NCI-H2107 (cell line): ENCODE measurements around the gene IRF4.
"Not testable (repeated sequence)": the region's sequence is repeated elsewhere in the genome, so short reads cannot be mapped to it uniquely, and the experiment has no call there.

Source experiments
- DNase-seq: peaks from one replicate; lab custom pipeline; 2025; lab: John Stamatoyannopoulos, UW

Gene IRF4

DNA sequence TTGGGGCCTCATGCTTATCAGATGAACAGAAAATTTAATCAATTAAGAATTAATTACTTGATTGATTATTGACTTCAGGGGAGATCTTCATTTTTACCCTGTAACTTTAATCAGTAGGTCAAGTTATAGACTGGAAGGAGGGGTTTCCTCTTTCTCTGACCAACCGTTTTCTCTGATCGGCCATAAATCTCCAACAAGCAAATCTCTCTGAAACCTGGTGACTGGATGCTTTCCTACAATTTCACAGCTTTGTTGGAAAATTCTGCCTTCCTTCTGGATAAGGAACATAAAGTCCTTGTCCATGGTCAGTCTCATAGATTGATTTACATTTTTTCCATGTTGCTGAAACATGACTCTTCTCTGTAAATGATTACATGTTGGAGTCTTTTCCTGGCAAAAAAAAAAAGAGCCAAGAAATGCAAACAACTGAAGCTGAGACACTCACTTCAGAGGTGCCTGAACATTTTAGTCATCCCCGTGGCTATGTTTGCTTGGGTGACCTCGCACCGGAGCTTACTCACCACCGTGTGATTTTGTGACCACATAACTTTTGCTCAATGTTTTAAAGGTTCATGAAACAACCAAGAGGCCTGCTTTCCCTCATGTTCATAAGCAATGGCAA, 31.0 kb downstream of the IRF4 start:
- no peak for DNase-seq

DNA sequence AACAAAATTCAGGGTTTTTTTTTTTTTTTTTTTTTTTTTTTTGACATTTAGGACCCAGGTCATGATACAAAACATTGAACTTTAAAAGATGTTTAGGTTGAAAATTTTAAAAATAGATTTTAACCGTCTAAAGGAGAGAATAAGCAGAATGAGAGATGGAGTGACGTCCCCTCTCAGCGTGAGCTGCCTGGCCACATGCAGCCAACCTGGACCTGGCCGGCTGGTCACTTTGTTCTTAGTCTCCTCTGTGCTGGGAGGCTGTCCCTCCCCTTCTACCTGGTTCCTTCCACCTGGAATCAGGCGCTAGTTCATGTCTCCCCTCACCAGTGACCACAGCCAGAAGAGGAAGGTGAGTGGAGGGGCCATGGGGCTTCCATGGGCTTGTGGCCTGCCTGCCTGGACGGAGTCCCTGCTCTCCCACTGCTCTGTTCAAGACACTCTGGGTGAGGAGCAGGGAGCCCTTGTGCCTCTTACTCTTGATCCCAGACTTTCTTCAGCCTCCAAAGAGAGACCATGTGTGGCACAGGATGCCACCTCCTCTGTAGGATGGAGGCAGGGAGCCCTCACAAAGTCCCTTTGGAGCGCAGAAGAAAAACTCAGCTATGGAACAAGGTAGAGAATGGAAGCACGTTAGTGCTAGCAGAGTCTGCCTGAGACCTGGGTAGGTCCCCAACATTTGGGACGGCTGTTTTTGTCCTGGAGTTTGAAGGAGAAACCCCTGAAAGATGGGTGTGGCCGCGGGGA, 31.7 kb downstream of the IRF4 start:
- DNase-seq: no peak

DNA sequence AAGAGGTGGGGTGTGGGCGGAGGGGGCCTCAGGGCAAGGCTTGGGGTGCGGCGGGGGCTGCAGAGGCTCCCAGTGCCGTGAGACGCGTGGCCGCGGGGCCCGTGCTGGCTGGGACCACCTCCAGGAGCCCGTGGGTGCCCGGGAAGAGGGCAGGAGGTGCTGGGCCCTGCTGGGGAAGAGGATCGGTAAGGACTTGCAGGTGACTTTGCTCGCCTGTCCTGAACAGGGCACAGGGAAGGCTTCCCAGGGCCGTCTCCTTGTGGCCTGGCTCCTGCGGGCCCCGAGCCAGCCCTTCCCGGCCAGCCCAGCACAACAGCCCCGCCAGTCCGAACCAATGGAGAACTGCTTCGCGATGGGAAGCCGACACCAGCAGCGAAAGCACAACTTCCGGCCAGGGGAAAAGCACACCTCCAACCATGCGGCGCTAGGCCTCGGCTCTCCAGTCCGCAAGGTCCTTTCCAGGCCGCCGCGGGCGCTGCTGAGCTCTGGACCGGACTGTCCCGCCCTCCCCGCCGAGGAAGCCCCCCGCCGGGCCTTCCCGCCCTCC, 32.3 kb downstream of the IRF4 start:
- DNase-seq: no peak

DNA sequence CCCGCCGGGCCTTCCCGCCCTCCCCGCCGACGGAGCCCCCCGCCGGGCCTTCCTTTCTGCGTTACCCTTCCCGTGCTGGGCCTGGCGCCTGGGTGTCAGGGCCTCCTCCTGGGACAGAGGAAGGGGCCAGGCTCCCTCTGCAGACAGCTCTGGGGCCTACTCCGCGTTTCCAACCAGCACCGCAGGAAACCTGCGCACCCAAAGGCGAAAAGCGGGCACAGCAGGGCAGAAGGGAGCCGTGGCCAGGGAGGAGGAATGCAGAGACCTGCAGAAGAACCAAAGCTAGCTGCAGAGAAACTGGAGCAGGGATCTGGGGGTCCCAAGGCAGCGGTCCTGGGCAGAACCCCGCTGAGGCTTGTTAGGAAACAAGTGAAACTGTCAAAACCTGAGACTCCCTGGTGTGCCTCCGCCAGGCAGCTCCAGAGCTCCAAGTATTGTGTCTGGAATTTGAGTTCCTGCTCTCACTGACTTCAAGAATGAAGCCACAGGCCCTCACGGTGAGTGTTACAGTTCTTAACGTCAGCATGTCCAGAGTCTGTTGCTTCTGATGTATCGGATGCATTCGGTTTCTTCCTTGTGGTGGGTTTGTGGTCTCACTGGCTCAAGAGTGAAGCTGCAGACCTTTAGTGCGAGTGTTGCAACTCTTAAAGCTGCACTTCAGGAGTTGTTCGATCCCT, 33.3 kb downstream of the IRF4 start:
- DNase-seq: no peak

DNA sequence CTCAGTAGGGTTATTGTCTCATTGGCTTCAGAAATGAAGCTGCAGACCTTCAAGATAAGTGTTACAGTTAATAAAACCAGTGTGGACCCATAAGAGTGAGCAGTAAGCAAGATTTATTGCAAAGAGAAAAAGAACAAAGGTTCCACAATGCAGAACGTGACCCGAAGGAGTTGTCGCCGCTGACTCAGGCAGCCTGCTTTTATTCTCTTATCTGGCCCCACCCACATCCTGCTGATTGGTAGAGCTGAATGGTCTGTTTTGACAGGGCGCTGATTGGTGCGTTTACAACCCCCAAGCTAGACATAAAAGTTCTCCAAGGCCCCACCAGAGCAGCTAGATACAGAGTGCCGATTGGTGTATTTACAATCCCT, 33.9 kb downstream of the IRF4 start:
- not testable (repeated sequence) for DNase-seq

DNA sequence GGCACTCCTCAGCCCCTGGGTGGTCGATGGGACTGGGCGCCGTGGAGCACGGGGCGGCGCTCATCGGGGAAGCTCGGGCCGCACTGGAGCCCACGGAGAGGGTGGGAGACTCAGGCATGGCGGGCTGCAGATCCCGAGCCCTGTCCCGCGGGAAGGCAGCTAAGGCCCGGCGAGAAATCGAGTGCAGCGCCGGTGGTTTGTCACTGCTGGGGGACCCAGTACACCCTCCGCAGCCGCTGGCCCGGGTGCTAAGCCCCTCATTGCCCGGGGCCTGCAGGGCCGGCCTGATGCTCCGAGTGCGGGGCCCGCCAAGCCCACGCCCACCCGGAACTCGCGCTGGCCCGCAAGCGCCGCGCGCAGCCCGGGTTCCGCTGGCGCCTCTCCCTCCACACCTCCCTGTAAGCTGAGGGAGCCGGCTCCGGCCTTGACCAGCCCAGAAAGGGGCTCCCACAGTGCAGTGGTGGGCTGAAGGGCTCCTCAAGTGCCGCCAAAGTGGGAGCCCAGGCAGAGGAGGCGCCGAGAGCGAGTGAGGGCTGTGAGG, 34.7 kb downstream of the IRF4 start:
- not testable (repeated sequence) for DNase-seq

DNA sequence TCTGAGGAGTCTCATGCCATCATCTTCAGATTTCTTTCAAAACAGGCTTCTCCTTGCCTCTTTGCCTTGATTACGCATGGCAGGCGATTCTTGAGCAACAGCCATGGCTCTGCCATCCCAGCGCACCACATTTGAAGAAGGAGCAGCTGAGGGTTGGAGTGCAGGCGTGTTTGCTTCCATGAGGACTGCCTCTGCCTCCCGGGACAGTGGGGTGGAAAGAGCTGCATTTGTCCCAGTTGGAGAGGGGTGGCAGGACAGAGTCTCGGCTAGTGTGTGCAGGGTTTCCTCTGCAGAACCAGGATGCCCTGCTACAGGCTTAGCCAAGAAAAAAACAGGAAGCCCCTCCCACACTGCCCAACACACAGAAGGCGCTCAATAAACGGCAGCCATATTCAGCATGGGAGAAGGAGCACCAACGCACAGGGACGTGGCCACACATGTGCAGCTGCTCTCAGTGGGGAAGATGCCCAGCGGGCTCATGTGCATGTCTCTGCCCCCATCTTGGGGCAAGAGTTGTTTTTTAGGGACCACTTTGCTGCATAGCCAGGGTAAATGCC, 36.6 kb downstream of the IRF4 start:
- DNase-seq: no peak

DNA sequence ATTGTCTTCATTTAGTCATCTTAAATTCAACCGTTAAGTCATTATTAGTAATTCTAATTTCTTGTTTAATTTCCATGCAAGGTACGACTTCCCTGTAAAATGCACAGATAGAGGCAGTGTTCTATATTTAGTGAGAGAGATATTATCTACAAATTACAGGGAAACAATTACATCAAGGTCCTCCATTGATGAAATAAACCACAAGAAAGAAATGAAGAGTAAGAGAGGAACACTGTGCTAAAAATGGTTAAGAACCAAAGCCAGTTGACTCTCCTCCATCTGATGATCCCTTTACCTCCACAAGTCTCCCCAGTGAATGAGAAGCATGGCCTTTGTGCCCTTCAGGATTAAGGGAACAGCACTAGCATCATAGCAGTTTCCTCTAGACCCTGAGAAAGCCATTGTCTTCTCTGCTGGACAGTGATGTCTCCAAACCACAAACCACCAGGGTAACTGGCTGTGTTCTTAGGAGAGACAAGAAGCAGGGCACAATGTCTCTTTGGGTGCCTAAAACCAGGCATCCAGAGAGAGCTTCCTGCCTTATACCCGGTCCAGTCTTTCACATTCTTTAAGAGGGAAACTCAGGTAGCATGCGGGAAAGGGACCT, 38.1 kb downstream of the IRF4 start:
- no peak for DNase-seq

DNA sequence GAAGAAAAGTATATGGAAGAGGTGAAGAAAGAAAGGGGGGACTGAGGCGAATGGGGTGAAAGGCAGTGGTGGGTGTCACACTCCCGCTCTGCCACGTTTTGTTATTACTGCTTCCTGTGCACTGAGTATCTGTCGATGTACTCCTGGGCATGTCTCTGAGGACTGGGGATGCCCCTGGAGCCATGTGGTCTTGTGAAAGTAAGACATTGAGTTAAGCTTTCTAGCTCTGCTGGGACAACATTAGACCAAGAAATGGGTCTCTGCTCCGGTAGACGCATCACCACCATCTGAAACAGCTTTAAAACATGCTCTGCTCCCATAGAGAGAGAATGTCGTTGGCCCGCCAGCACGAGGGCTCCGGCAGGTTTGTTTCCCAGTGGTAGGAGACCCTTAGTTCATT, 40.0 kb downstream of the IRF4 start:
- no peak for DNase-seq

DNA sequence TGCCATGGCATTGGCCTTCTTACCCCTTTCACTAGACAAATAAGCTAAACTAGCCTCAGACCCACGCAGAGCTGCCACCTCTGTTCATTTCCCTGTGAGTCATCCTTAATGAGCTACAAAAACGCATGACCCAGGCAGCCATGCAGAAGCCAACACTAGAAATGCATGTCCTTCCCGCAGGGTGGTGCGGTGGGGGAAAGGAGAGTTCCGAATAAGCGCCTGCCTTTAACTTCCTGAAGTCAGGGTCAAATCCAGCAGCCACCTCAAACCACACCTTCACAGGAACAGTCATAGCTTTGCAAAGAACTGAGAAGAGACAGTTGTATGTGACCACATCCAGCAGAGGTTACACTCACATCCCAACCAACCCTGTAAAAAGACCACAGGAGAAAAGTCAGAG, 40.4 kb downstream of the IRF4 start:
- no peak for DNase-seq

DNA sequence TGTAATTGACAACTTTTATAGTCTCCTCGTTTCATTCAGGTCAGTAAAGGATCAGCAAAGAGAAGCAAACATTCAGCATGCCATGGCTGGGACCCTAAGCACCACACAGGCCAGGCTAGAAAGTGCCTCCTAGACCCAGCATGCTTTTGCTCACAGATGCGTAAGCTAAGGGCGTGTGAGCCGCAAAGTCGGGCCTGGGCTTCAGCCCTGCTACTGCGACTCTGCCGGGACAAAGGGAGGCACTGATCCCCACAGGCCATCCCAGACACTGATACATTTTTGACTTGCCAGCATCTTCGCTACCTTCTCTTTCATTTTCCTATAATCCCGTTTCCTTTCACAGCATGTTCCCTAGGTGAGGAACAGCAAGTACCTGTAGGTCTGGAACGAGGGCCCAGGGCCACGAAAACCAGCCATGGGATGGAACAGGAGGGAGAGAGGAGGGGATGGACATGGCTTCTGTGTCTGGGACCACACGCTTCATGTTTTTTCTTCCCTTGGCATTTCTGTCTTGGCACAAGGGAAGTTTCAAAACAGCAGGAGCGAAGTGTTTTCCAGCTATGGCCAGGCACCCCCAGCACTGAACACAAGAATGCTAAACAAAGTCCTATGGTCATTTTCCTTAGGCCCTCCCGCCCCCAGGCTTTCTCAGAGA, 42.6 kb downstream of the IRF4 start:
- no peak for DNase-seq

DNA sequence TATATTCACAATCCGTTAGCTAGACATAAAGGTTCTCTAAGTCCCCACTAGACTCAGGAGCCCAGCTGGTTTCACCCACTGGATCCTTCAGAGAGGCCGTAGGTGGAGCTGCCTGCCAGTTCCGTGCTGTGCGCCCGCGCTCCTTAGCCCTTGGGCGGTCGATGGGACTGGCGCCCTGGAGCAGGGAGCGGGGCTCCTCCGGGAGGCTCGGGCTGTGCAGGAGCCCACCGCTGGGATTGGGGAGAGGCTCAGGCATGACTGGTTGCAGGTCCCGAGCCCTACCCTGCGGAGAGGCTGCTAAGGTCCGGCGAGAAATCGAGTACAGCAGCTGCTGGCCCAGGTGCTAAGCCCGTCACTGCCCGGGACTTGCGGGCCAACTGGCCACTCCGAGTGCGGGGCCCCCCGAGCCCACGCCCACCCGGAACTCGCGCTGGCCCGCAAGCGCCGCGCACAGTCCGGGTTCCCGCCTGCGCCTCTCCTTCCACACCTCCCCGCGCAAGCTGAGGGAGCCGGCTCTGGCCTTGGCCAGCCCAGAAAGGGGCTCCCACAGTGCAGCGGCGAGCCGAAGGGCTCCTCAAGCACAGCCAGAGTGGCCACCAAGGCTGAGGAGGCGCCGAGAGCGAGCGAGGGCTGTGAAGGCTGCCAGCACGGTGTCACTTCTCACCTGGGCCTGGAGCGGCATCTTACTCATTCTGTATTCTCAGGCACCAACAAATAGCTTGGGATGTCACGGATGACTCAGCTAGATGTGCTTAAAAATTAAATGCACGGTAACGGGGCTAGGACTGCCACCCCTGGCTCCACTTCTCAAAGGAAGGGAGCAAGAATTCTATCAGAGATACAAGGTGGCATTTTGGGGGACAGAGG, 44.1 kb downstream of the IRF4 start:
- DNase-seq: no peak

DNA sequence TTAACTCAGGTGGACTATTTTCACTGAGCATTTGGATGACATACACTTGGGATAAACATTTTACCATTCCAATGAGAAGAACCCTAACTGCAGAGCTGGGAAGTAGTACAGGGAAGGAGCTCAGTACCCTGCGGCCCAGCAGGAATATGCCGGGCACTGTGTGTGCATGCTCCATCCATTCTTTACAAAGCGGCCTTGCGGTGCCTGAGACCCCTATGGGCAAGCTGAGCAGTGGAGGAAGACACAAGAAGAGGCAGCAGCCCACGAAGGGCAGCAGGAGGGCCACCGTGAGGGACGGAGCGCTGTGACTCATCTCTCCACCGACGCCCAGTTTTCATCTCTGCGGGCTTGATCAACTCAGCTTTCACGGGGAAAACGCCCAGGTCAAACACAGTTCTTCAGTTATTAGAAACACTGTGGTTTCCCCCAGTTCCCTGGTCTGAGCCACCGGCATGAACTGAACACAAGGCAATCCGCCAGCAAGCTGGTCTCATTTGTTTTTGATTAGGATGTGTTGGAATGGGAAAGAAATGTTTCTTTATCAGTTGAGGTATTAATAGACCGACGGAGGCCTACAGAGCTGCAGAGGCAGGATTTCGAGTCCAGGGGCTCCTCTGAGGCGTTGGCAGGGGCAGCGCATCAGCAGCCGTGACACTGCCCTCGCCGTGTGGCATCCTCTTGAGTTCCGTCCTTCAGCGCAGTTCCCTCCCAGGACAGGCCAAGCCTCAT, 44.9 kb downstream of the IRF4 start:
- no peak for DNase-seq

DNA sequence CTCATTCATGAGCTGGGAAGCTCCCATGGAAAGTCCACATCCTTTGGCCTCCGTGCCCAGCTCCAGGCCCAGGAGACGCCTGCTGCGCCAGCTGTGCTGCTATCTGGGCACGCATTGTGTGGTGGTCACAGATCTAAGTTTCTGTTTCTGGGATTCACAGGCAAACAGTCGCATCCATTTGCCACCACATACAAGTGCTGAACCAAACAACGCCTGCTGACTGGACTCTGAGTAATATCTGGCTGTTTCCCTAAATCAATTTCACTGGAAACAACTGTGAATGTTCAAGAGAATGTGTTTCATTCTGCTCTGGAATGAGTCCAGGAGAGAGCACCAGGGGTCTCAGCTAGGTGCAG, 45.5 kb downstream of the IRF4 start:
- DNase-seq: no peak

DNA sequence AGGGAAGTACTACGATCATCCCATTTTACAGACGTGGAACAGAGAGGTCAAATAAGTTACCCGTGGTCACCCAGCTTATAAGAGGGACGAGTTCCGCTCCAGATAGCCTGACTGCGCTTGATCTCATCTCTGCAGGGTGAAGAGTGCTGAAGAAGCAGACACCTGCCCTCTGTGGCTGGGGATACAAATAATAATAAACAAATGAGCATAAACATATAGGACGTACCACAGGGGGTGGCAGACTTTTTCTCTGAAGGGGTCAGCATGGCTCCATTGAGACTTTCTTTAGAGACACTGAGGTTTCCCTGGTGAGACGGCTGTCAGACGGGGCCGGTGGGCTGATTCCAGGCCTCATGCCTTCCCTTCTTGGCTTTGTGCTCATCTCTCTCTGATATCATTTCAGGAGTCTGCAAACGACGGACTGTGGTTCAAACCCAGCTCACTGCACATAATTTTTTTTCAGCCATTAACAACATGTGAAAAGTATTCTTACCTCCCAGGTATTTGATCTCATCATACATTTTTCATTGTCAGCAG, 47.1 kb downstream of the IRF4 start:
- no peak for DNase-seq

DNA sequence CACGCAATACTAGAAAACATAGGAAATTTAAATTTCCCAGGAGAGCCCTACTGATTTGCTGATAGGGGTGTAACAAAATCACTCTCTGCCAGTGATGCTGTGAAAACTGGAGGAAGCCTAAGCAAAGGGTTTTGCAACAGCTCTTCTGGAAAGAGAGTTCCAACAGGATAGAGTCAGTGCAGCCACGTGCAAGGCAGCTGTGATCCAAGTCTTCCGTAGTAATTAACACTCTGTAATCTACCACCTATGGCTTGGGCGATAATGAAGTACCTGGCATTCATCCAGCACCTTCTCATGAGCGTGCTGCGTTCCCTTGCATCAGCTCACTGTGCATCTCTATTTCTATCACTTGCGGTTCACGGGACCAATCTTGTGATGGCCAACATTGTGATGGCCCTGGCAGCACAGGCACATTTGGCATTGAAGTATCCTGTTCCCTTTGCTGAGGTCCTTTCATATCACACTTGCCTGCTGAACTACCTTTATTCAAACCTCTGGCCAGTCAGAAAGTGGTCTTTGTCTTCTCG, 48.2 kb downstream of the IRF4 start:
- no peak for DNase-seq

DNA sequence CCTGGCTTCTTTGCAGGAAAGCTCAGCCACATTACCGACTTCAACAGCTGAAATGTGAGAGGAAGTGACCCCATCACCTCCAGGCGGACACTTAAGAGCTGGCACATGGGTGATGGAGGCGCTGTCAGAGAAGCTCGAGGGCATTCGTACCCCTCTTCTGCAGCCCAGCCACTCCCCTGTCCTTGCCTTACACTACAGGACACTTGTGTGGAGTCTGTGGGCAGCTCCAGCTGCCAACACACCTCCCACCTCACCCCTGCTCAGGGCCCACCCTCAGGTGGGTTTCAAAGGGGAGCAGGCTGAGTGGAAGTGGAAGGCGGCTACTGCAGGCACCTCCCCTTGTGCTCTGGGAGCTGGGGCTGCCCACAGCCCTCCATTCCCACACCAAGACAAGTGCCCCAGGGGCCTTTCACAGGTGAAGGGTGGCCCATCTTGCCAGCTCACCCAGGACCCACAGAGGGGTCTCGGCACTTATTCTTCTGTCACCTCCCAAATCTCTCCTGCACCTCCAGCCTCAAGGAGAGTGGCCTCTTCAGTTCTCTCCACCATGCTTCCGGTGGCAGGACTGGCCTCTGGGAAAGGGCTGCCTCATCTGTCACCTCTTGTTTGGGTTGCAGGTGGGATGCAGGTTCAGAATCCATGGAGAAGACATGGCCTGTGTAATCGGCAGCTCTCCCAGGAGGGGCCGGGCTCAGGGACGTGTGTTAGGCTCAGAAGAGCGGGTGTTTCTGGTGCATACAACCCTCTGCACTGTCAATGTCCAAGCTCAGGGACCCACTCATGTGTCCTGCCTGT, 49.8 kb downstream of the IRF4 start:
- DNase-seq: no peak

DNA sequence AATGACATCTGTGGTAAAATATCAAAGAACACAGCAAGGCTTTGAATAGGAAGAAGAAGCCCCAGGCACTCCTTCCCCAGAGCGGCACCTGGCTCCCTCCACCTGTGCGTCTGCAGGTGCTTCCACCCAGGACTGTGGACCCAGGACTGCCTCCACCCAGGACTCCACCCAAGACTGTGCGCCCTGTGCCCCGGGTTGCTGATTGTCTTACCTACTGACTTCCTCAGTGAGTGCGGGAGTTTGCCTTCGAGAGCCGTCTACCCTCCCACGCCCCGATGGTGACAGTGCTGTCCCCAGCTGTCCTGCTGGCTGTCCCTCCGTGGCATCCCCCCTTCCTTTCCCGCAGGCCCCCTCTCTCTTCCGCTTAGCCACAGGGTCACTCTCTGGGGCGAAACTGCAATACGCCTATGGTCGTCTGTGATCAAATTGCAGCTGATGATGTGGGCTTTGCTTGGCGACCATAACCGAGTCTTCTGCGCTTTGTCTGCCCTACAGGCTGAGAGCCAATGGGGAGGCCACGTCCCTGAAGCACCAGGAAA, 52.1 kb downstream of the IRF4 start:
- no peak for DNase-seq
